ENCODE results near the gene CSRP1.
"Not testable (repeated sequence)": the region's sequence is repeated elsewhere in the genome, so short reads cannot be mapped to it uniquely, and the experiment has no call there.

DNA sequence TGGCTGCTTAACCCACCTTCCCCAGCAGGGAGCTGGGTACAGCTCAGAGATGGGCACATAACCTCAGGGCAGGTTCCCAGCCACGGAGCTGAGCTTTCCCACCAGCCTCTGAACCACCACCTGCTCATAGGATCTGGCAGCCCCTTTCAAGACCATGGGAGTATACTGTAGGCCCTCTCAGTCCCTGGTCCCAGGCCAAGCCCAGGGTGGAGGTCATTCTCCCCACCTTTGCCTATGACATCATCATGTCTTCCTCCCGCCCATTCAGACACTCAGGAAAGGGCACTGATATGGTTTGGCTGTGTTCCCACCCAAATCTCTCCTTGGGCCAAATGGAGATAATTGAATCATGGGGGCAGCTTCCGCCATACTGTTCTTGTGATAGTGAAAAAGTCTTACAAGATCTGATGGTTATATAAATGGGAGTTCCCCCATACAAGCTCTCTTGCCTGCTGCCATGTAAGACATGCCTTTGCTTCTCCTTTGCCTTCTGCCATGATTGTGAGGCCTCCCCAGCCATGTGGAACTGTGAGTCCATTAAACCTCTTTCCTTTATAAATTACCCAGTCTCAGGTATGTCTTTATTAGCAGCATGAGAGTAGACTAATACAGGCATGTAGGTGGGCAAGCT is 13.8 kb downstream of the CSRP1 start:
- not testable (repeated sequence) for TF ChIP-seq EZH2 (IDR thresholded peaks at IDR 0.05; ENCODE audit: low read depth, unreplicated experiment); POLR2AphosphoS5 (IDR thresholded peaks at IDR 0.05; ENCODE audit: low read depth); JUNB (IDR thresholded peaks at IDR 0.05; ENCODE audit: unreplicated experiment); EZH2phosphoT487 (IDR thresholded peaks at IDR 0.05; ENCODE audit: unreplicated experiment); CREB1 (CRISPR knock-in tag; IDR thresholded peaks at IDR 0.05; ENCODE audit: low read depth); STAT1 (IDR thresholded peaks at IDR 0.05; ENCODE audit: unreplicated experiment)
- TF ChIP-seq, protein P1, sequence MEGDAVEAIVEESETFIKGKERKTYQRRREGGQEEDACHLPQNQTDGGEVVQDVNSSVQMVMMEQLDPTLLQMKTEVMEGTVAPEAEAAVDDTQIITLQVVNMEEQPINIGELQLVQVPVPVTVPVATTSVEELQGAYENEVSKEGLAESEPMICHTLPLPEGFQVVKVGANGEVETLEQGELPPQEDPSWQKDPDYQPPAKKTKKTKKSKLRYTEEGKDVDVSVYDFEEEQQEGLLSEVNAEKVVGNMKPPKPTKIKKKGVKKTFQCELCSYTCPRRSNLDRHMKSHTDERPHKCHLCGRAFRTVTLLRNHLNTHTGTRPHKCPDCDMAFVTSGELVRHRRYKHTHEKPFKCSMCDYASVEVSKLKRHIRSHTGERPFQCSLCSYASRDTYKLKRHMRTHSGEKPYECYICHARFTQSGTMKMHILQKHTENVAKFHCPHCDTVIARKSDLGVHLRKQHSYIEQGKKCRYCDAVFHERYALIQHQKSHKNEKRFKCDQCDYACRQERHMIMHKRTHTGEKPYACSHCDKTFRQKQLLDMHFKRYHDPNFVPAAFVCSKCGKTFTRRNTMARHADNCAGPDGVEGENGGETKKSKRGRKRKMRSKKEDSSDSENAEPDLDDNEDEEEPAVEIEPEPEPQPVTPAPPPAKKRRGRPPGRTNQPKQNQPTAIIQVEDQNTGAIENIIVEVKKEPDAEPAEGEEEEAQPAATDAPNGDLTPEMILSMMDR (conservative IDR thresholded peaks at IDR 0.05; ENCODE audit: low read depth in 2 of 2): not testable (repeated sequence)
- TF ChIP-seq, protein P2, sequence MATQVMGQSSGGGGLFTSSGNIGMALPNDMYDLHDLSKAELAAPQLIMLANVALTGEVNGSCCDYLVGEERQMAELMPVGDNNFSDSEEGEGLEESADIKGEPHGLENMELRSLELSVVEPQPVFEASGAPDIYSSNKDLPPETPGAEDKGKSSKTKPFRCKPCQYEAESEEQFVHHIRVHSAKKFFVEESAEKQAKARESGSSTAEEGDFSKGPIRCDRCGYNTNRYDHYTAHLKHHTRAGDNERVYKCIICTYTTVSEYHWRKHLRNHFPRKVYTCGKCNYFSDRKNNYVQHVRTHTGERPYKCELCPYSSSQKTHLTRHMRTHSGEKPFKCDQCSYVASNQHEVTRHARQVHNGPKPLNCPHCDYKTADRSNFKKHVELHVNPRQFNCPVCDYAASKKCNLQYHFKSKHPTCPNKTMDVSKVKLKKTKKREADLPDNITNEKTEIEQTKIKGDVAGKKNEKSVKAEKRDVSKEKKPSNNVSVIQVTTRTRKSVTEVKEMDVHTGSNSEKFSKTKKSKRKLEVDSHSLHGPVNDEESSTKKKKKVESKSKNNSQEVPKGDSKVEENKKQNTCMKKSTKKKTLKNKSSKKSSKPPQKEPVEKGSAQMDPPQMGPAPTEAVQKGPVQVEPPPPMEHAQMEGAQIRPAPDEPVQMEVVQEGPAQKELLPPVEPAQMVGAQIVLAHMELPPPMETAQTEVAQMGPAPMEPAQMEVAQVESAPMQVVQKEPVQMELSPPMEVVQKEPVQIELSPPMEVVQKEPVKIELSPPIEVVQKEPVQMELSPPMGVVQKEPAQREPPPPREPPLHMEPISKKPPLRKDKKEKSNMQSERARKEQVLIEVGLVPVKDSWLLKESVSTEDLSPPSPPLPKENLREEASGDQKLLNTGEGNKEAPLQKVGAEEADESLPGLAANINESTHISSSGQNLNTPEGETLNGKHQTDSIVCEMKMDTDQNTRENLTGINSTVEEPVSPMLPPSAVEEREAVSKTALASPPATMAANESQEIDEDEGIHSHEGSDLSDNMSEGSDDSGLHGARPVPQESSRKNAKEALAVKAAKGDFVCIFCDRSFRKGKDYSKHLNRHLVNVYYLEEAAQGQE (IDR thresholded peaks at IDR 0.05; ENCODE audit: unreplicated experiment): not testable (repeated sequence)
